Astrocyte of the spinal cord (primary cell): Measurements from ENCODE around the gene GRXCR2.
A peak's percentile ranks its signal among the peaks of the same experiment; 100 is the strongest.
"Not testable (repeated sequence)": the region's sequence is repeated elsewhere in the genome, so short reads cannot be mapped to it uniquely, and the experiment has no call there.

ENCODE experiments used
- DNase-seq: peaks from one replicate; pipeline ENCODE4 v3.0.0; 2011; ENCODE audit warnings: low read depth, low spot score
- H3K4me3 ChIP-seq: 2 replicates; pipeline ENCODE4 v1.5.1; 2011; ENCODE audit warnings: low read depth, mild to moderate bottlenecking, low read length, moderate library complexity
- in situ Hi-C: cut with HindIII; loops from 2 replicates; pipeline ENCODE4 v1.10.0; 2017; ENCODE audit warnings: low sequenced_read_pairs
- TF ChIP-seq, protein P1 (sequence below): IDR thresholded peaks from 2 replicates; pipeline ENCODE4 v1.5.1; 2012; ENCODE audit warnings: low read depth, mild to moderate bottlenecking, low read length, inconsistent platforms

The GRXCR2 gene

DNA sequence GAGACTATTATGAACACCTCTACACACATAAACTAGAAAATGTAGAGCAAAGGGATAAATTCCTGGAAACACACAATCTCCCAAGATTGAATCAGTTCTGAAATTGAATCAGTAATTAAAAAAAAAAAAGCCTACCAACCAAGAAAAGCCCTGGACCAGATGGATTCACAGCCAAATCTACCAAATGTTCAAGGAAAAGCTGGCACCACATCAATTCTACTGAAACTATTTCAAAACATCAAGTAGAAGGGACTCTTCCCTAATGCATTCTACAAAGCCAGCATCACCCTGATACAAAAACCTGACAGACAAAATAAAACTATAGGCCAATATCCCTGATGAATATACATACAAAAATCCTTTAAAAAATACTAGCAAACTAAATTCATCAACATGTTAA, 25.4 kb upstream of the GRXCR2 start:
- TF ChIP-seq, protein P1, sequence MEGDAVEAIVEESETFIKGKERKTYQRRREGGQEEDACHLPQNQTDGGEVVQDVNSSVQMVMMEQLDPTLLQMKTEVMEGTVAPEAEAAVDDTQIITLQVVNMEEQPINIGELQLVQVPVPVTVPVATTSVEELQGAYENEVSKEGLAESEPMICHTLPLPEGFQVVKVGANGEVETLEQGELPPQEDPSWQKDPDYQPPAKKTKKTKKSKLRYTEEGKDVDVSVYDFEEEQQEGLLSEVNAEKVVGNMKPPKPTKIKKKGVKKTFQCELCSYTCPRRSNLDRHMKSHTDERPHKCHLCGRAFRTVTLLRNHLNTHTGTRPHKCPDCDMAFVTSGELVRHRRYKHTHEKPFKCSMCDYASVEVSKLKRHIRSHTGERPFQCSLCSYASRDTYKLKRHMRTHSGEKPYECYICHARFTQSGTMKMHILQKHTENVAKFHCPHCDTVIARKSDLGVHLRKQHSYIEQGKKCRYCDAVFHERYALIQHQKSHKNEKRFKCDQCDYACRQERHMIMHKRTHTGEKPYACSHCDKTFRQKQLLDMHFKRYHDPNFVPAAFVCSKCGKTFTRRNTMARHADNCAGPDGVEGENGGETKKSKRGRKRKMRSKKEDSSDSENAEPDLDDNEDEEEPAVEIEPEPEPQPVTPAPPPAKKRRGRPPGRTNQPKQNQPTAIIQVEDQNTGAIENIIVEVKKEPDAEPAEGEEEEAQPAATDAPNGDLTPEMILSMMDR: no peak
- no peak for DNase-seq
- no peak overlapping the region for H3K4me3 ChIP-seq
- in situ Hi-C loops: no loop called here

DNA sequence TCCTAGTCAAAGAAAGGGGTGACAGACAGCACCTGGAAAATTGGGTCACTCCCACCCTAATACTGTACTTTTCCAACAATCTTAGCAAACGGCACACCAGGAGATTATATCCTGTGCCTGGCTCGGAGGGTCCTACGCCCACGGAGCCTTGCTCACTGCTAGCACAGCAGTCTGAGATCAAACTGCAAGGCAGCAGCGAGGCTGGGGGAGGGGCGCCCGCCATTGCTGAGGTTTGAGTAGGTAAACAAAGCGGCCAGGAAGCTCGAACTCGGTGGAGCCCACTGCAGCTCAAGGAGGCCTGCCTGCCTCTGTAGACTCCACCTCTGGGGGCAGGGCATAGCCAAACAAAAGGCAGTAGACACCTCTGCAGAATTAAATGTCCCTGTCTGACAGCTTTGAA, 18.6 kb upstream of the GRXCR2 start:
- in situ Hi-C loops, DNase-seq, H3K4me3 ChIP-seq: not testable (repeated sequence)

DNA sequence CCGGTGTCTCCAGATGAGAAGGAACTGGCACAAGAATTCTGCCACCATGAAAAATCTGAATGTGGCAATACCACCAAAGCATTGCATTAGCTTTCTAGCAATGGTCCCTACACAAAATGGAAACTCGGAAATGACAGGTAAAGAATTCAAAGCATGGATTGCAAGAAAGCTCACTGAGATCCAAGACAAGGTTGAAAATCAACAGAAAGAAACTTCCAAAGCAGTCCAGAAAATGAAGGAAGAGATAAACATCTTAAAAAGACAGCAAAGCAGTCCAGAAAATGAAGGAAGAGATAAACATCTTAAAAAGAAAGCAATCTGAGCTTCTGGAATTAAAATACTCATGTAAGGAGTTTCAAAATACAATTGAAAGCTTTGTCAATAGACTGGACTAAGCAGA, 16.8 kb upstream of the GRXCR2 start:
- no peak overlapping the region for H3K4me3 ChIP-seq
- TF ChIP-seq, protein P1: no peak
- no peak for DNase-seq
- in situ Hi-C loops: no loop called here

DNA sequence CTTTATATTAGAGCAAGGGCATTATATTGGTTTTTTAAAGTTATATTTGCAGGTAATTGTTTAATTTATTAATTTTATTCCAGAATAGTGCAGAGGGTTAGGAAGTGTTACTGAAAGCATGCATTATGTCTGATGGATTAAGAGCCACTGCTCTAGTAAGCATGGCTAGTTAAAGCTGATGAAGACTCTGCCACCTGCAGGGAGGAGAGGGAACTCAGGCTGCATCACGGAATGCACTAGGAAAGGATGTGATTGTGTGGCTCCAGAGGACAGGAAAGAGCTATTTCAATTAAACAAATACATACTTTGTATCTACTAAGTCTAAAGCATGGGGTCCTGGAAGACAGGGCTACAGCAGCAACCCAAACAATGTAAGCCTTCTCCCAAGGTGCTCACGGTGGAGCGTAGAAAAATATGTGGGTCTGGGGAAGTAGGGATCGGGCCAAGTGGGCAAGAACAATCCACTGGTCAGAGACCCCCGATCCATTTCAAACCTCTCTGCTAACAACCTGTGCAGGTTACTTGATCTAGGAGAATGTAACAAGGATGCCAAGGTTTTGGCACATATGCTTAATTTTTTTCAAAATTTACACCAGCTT, 15.3 kb upstream of the GRXCR2 start:
- no peak overlapping the region for H3K4me3 ChIP-seq
- in situ Hi-C loops: no loop called here
- TF ChIP-seq, protein P1: peak; percentile 92
- peak; percentile 55 for DNase-seq

DNA sequence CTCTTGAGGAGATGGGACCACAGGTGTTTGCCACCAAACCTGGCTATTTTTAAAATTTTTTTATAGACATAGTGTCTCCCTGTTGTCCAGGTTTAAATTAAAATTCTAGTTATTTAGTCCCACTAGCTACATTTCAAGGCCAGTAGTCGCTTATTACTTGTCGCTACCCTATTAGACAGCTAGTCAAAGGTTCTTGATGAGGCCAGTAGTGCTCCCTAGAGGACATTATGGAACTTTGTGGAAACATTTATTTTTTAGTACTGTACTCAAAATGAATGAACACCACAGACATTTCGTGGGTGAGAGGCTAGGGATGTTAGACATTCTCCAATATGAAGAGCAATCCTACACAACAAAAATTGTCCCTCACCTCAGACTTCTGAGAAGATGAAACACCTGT, 14.4 kb upstream of the GRXCR2 start:
- H3K4me3 ChIP-seq: no peak overlapping the region
- TF ChIP-seq, protein P1: no peak
- no peak for DNase-seq
- in situ Hi-C loops: no loop called here

DNA sequence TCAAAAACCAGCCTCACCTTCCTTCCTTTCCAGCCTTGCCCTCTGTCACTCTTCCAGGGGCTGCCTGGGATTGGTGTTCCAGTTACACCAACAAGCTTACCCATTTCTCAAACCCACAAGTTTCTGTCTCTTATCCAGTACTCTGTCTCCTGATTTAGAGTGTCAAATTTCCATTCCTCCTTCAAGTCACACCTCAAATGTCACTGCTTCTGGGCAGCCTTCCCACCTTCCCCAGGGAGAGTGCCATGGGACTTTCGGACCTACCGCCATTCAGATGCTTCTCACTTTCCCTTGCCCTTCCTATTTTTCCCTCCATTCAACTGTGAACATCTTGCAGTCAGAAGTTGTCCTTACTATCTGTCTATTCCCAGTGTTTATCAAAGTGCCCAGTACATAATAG, 2.0 kb upstream of the GRXCR2 start:
- in situ Hi-C loops: no loop called here
- TF ChIP-seq, protein P1: no peak
- DNase-seq: no peak
- H3K4me3 ChIP-seq: no peak overlapping the region

DNA sequence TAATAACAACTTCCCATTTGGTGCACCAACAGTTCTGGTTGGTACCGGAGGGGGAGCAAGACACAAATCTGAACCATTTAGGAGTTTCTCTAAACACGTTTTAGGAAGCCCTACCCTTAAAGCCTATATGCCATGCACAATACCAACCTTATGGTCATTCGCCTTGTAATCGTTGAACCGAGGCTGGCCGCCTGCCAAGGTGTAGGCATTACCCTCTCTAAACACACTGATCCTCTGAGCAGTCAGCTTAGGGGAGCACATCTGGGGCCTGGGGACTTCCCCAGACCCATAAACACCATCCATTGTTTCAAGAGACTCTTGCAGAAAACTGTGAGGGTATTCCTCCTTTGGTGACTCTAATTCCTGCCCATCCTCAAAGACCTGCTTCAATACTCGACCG, 328 bp downstream of the GRXCR2 start:
- in situ Hi-C loops: no loop called here
- TF ChIP-seq, protein P1: no peak
- no peak overlapping the region for H3K4me3 ChIP-seq
- DNase-seq: no peak
